OCI-LY1 (cell line): Measurements from ENCODE around the gene BABAM1.

Experiments
- H2AFZ ChIP-seq: fragments of 200-600 bp; sonication (generic), shearing (Covaris generic); 2 replicates; pipeline ENCODE4 v1.6.0; 2014; ENCODE audit warnings: antibody characterized with exemption, mild to moderate bottlenecking, low read length
- H3F3A ChIP-seq: fragments of 200-600 bp; sonication (generic), shearing (Covaris generic); 2 replicates; pipeline ENCODE4 v1.6.0; 2014; ENCODE audit warnings: mild to moderate bottlenecking, antibody characterized with exemption, low read length, moderate library complexity; ENCODE audit not compliant: insufficient read depth
- H3K27ac ChIP-seq: fragments of 200-600 bp; sonication (generic); 2 replicates; pipeline ENCODE4 v1.5.1; 2014; ENCODE audit warnings: low read length, mixed run types, mild to moderate bottlenecking, low read depth; ENCODE audit not compliant: poor library complexity, severe bottlenecking
- H3K27me3 ChIP-seq: fragments of 200-600 bp; sonication (generic); 2 replicates; pipeline ENCODE4 v1.6.0; 2014; ENCODE audit warnings: antibody characterized with exemption, mild to moderate bottlenecking, low read length, moderate library complexity; ENCODE audit not compliant: insufficient read depth
- H3K36me3 ChIP-seq: fragments of 200-600 bp; sonication (generic); 2 replicates; pipeline ENCODE4 v1.6.1; 2014; ENCODE audit warnings: mild to moderate bottlenecking, antibody characterized with exemption, low read length, moderate library complexity, mixed read lengths; ENCODE audit not compliant: insufficient read depth
- H3K4me1 ChIP-seq: fragments of 200-600 bp; sonication (generic); 2 replicates; pipeline ENCODE4 v1.5.1; 2014; ENCODE audit warnings: mild to moderate bottlenecking, low read length, moderate library complexity; ENCODE audit not compliant: insufficient read depth, severe bottlenecking
- H3K4me2 ChIP-seq: fragments of 200-600 bp; sonication (generic), shearing (Covaris generic); 2 replicates; pipeline ENCODE4 v1.6.1; 2014; ENCODE audit warnings: low read length
- H3K4me3 ChIP-seq: fragments of 200-600 bp; sonication (generic); 2 replicates; pipeline ENCODE4 v1.5.1; 2014; ENCODE audit warnings: low read length, low read depth, mild to moderate bottlenecking, mixed read lengths; ENCODE audit not compliant: poor library complexity, severe bottlenecking
- H3K79me2 ChIP-seq: fragments of 200-600 bp; shearing (Covaris generic); 2 replicates; pipeline ENCODE4 v1.6.1; 2016; ENCODE audit warnings: mixed run types, low read length, mixed read lengths; ENCODE audit not compliant: insufficient read depth
- H3K9ac ChIP-seq: fragments of 200-600 bp; sonication (generic), shearing (Covaris generic); 2 replicates; pipeline ENCODE4 v1.6.1; 2014; ENCODE audit warnings: mild to moderate bottlenecking, low read length, mixed read lengths
- H3K9me2 ChIP-seq: fragments of 200-600 bp; sonication (generic), shearing (Covaris generic); 2 replicates; pipeline ENCODE4 v1.6.1; 2014; ENCODE audit warnings: low read depth, mild to moderate bottlenecking, low read length, mixed read lengths
- H3K9me3 ChIP-seq: fragments of 200-600 bp; shearing (Covaris generic); 2 replicates; pipeline ENCODE4 v1.6.1; 2014; ENCODE audit warnings: low read length, mixed read lengths
- H4K20me1 ChIP-seq: fragments of 200-600 bp; sonication (generic), shearing (Covaris generic); 2 replicates; pipeline ENCODE4 v1.6.0; 2016; ENCODE audit warnings: mild to moderate bottlenecking, low read length; ENCODE audit not compliant: insufficient read depth
- EZH2 ChIP-seq: fragments of 200-600 bp; sonication (generic), shearing (Covaris generic); IDR thresholded peaks from 2 replicates; pipeline ENCODE4 v1.8.0; 2017; ENCODE audit warnings: borderline replicate concordance, mixed run types, mild to moderate bottlenecking, antibody characterized with exemption, low read length, moderate library complexity, mixed read lengths
- TF ChIP-seq, protein P1 (sequence below): fragments of 200-600 bp; sonication (generic), shearing (Covaris generic); IDR thresholded peaks from 2 replicates; pipeline ENCODE4 v1.5.1; 2017; ENCODE audit warnings: mild to moderate bottlenecking, antibody characterized with exemption, low read length, moderate library complexity, mixed read lengths

BABAM1 gene

DNA sequence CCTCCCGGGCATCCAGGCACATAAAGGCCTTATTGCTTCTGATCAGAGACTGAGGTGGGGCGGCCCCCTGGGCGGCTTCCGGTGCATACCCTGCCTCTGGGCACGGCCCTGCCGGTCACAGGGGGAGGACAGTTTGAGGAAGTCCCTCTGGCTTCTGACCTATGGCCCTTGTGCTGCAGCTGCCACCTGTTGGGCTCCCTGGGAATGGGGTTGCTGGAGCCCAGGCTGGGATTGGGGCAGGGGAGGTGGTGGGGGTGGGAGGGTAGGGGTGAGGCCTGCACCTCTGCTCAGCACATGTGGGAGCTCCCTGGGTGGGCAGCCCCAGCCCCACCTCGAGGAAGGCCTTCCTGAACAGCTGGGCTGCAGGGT, 56.7 kb downstream of the BABAM1 start:
- Histone ChIP-seq H3K27ac (no peak overlapping the region), H3K79me2 (no peaks in the 10 kb centered on the region), H3K4me3 (no peak overlapping the region), H3K9me3 (no peaks in the 10 kb centered on the region), H3K4me2 (no peak overlapping the region), H3K4me1 (peaks cover 6% of the 10 kb centered on the region), H3K27me3 (no peaks in the 10 kb centered on the region; the same call in 1 of the 2 replicates), H3K9ac (no peak overlapping the region), H2AFZ (no peak overlapping the region), H3K9me2 (no peaks in the 10 kb centered on the region), H3F3A (peaks cover 3% of the 10 kb centered on the region; the same call in 1 of the 2 replicates), H3K36me3 (peaks cover 40% of the 10 kb centered on the region), H4K20me1 (no peaks in the 10 kb centered on the region)
- no peak for TF ChIP-seq EZH2

GRCh38 chr19:17324357-17325114, 57.3 kb downstream of the BABAM1 start:
- peaks cover 6% of the 10 kb centered on the region for H3K4me1 ChIP-seq
- no peak overlapping the region for H2AFZ ChIP-seq
- H3K4me3 ChIP-seq: no peak overlapping the region
- H3K4me2 ChIP-seq: no peak overlapping the region
- H3K27ac ChIP-seq: no peak overlapping the region
- H3F3A ChIP-seq: peaks cover 3% of the 10 kb centered on the region; the same call in 1 of the 2 replicates
- no peaks in the 10 kb centered on the region for H3K9me2 ChIP-seq
- H3K36me3 ChIP-seq: peaks cover 34% of the 10 kb centered on the region
- no peaks in the 10 kb centered on the region for H3K79me2 ChIP-seq
- TF ChIP-seq EZH2: no peak
- TF ChIP-seq, protein P1, sequence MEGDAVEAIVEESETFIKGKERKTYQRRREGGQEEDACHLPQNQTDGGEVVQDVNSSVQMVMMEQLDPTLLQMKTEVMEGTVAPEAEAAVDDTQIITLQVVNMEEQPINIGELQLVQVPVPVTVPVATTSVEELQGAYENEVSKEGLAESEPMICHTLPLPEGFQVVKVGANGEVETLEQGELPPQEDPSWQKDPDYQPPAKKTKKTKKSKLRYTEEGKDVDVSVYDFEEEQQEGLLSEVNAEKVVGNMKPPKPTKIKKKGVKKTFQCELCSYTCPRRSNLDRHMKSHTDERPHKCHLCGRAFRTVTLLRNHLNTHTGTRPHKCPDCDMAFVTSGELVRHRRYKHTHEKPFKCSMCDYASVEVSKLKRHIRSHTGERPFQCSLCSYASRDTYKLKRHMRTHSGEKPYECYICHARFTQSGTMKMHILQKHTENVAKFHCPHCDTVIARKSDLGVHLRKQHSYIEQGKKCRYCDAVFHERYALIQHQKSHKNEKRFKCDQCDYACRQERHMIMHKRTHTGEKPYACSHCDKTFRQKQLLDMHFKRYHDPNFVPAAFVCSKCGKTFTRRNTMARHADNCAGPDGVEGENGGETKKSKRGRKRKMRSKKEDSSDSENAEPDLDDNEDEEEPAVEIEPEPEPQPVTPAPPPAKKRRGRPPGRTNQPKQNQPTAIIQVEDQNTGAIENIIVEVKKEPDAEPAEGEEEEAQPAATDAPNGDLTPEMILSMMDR: no peak
- H4K20me1 ChIP-seq: no peaks in the 10 kb centered on the region
- H3K9me3 ChIP-seq: no peaks in the 10 kb centered on the region
- H3K9ac ChIP-seq: no peak overlapping the region
- no peaks in the 10 kb centered on the region; the same call in 1 of the 2 replicates for H3K27me3 ChIP-seq

DNA sequence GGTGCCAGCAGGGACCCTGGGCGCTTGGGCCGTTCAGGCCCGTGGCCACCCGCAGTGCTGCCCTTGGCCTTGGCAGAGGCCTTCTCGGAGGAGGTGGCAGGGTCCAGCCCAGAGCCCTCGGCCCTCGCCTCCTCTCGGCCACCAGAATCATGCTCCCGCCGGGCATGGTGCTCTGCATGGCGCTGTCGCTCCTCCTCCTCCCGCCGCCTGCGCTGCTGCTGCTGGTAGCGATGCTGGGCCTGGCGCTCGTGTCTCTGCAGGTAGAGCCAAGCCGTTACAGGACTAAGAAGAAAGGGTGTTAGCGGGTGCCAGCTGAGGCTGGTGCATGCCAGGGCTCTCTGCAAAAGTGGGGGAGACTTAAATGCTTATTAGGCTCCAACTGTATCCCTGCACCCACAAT, 57.9 kb downstream of the BABAM1 start:
- Histone ChIP-seq H2AFZ (no peak overlapping the region), H3K9me2 (no peaks in the 10 kb centered on the region), H3K27me3 (no peaks in the 10 kb centered on the region; the same call in 1 of the 2 replicates), H3K4me1 (peaks cover 6% of the 10 kb centered on the region), H3K4me2 (no peak overlapping the region), H3K9ac (no peak overlapping the region), H3F3A (peaks cover 3% of the 10 kb centered on the region; the same call in 1 of the 2 replicates), H4K20me1 (no peaks in the 10 kb centered on the region), H3K36me3 (peaks cover 28% of the 10 kb centered on the region), H3K9me3 (no peaks in the 10 kb centered on the region), H3K79me2 (no peaks in the 10 kb centered on the region), H3K27ac (no peak overlapping the region), H3K4me3 (no peak overlapping the region)
- no peak for TF ChIP-seq EZH2
- TF ChIP-seq, protein P1: no peak
